Activated T-cell treated with anti-CD3 and anti-CD28 coated beads, Interleukin-2, amount 50 U/mL, for 24 hours (primary cell): ENCODE measurements around the gene DPPA3.
"Not testable (repeated sequence)": the region's sequence is repeated elsewhere in the genome, so short reads cannot be mapped to it uniquely, and the experiment has no call there.

Experiments used
- DNase-seq: peaks from one replicate; pipeline ENCODE4 v3.0.0-alpha.2; 2020
- H3K27ac Mint-ChIP-seq: 2 replicates; pipeline ENCODE4 v1.8.0; 2020; ENCODE audit warnings: mild to moderate bottlenecking, mixed read lengths
- H3K27me3 Mint-ChIP-seq: 2 replicates; pipeline ENCODE4 v1.8.0; 2020; ENCODE audit warnings: mixed read lengths
- H3K36me3 Mint-ChIP-seq: 2 replicates; pipeline ENCODE4 v1.8.0; 2020; ENCODE audit warnings: low read depth, mixed read lengths
- H3K4me1 Mint-ChIP-seq: 2 replicates; pipeline ENCODE4 v1.8.0; 2020; ENCODE audit warnings: low read depth, mixed read lengths
- H3K4me3 Mint-ChIP-seq: 2 replicates; pipeline ENCODE4 v1.8.0; 2020; ENCODE audit warnings: mild to moderate bottlenecking, moderate library complexity, mixed read lengths
- H3K9me3 Mint-ChIP-seq: 2 replicates; pipeline ENCODE4 v1.8.0; 2020; ENCODE audit warnings: mixed read lengths

Gene DPPA3

DNA sequence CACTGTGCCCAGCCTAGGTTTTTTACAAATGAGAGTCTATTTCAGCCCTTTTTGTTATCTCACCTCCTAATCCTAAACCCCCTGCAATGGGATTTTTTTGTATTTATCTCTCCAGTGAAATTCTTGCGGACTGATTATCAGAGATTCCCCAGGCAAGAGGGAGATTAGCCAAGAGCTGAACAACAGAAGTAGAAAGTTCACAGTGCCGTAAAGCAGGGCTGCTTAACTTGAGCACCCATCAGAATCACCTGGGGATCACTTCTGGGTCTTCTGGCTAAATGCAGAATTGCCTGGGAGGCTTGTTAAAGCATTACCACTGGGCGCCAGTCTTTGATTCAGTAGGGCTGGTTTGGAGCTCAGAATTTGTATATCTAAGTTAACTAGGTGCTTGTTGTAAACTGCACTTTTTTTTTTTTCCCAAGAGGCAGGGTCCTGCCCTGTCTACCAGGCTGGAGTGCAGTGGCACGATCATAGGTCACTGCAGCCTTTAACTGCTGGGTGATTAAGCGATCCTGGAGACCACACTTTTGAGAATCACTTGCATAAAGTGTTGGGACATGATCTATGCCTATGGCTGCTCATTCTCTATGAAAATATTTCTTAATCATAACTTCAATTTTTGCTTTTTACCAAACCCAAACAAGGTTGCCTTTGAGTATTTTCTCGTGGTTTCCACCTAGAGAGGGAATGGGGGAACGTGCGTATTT, 1.1 kb upstream of the DPPA3 start:
- Mint-ChIP-seq H3K27me3 (peaks cover 2% of the 10 kb centered on the region), H3K4me3 (no peak overlapping the region), H3K4me1 (no peaks in the 10 kb centered on the region), H3K9me3 (no peaks in the 10 kb centered on the region), H3K36me3 (no peaks in the 10 kb centered on the region), H3K27ac (no peak overlapping the region)
- DNase-seq: no peak

DNA sequence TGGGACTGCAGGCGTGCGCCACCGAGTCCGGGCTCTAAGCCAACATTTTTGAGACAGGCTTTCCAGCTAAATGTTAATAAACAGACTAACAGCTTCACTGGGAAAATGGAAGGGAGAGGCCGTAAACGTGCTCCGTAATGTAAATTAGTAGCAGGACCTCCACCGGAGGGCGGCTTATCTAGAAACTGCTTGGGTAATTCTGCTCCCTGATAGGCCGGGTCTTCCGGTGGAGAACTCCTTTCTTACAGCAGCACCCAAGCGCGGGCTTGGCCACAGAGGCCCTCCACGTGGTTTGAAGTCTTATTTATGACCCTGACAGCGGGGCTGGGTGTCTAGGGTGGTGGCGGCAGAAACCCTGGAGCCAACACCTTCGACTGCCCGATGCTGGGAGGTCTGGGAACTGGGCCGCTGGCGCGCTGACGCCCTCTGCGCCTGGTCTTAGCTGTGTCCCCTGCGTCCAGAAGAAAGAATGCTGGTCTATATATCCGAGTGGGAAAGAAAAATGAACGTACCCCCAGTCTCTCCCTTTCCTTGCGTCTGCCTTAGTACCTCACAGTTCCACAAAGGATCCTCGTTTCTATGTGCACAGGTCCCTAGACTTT, 1.7 kb downstream of the DPPA3 start:
- Mint-ChIP-seq H3K27ac (no peak overlapping the region), H3K27me3 (peaks cover 2% of the 10 kb centered on the region), H3K4me1 (no peaks in the 10 kb centered on the region), H3K36me3 (no peaks in the 10 kb centered on the region), H3K9me3 (no peaks in the 10 kb centered on the region), H3K4me3 (no peak overlapping the region)
- DNase-seq: no peak

DNA sequence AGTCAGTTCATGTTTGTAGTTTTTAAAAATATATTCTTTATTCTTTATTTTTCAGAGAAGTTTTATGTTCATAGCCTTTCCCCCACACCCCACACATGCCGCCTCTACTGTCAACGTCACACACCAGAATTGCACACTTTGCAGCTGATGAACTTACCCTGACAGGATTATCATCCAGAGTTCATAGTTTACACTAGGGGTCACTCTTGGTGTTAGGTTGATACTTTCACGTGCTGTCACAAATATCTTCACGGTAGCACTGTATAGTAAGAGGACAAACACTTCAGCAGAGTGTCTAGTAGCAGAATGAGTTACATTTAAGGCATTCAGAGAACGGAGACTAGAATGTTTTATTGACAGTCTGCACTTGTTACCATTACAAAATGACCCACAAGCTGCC, 5.1 kb downstream of the DPPA3 start:
- H3K9me3 Mint-ChIP-seq: no peaks in the 10 kb centered on the region
- H3K27me3 Mint-ChIP-seq: peaks cover under 1% of the 10 kb centered on the region
- H3K4me3 Mint-ChIP-seq: no peak overlapping the region
- no peaks in the 10 kb centered on the region for H3K36me3 Mint-ChIP-seq
- no peak overlapping the region for H3K27ac Mint-ChIP-seq
- no peaks in the 10 kb centered on the region for H3K4me1 Mint-ChIP-seq
- no peak for DNase-seq

- Mint-ChIP-seq H3K27me3 (no peaks in the 10 kb centered on the region), H3K4me1 (no peaks in the 10 kb centered on the region), H3K36me3 (no peaks in the 10 kb centered on the region), H3K9me3 (no peaks in the 10 kb centered on the region), H3K27ac (no peak overlapping the region), H3K4me3 (no peak overlapping the region)
- DNase-seq: no peak
These were observed 8.9 kb downstream of the DPPA3 start for GRCh38 chr12:7719946-7720730.

DNA sequence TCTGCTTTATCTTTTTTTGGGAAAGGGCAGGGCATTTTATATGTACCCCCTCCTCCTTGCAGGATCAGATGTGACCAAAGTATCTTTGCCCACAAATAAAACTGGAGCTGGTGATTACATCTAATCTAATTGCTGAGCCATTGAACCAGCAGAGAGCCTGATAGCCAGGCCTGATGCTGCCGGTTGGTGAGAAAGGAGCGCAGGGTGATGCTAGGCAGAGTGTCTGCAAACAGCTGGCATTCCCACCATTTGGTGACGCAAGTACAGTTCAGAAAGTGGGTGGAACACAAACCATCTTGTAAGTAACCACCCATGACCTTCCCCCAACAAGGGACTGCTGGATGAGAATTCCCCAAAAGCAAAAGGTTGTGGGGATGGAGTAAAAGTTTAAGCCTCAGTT, 12.7 kb downstream of the DPPA3 start:
- Mint-ChIP-seq H3K9me3 (no peaks in the 10 kb centered on the region), H3K4me3 (no peak overlapping the region), H3K27me3 (peaks cover 10% of the 10 kb centered on the region), H3K36me3 (no peaks in the 10 kb centered on the region), H3K27ac (no peak overlapping the region), H3K4me1 (no peaks in the 10 kb centered on the region)
- DNase-seq: no peak

DNA sequence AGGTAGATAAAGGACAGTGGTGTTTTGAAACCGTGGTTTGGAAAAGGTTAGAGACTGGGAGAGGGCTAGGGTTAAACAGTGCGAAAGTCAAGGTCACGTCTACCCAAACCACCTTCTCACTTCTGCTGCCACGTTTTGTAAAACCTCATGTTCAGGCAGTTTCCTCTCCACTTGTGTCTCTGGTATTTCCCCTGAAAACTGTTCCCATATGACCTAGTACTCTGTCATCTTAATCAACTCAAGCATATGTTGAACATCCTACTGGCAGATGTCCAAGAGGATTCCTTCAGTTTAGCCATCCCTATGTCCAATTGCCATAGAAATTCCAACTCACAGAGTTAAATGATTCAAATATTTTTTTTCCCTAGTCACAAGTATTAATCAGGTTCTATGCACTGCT, 18.5 kb downstream of the DPPA3 start:
- Mint-ChIP-seq H3K36me3 (no peaks in the 10 kb centered on the region), H3K27ac (no peak overlapping the region), H3K9me3 (no peaks in the 10 kb centered on the region), H3K4me1 (peaks cover 2% of the 10 kb centered on the region), H3K4me3 (no peak overlapping the region), H3K27me3 (peaks cover 10% of the 10 kb centered on the region)
- no peak for DNase-seq

DNA sequence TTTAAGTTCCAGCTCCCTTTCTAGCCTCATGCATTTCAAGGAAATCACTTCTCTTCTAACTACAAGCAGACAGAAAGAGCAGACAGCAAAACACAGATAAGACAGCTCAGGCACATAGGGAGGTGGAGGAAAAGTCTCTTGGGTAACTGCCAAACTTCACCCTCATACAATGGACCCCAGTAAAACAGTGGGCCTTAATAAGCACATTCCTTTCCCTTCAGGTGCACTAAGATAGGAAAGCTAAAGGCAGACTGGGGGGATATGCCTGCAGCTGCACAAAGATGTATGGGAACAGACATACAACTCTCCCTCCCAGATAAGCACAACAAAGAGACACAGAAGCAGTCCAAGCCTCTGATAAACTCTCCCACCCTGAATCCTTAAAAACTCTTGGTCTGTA, 19.8 kb downstream of the DPPA3 start:
- H3K4me1 Mint-ChIP-seq, H3K36me3 Mint-ChIP-seq, H3K9me3 Mint-ChIP-seq, H3K27me3 Mint-ChIP-seq, H3K4me3 Mint-ChIP-seq, DNase-seq, H3K27ac Mint-ChIP-seq: not testable (repeated sequence)

GRCh38 chr12:7731486-7731885, 20.3 kb downstream of the DPPA3 start:
- Mint-ChIP-seq H3K4me1 (peaks cover 2% of the 10 kb centered on the region), H3K27ac (no peak overlapping the region), H3K9me3 (no peaks in the 10 kb centered on the region), H3K27me3 (peaks cover 10% of the 10 kb centered on the region), H3K4me3 (no peak overlapping the region), H3K36me3 (no peaks in the 10 kb centered on the region)
- DNase-seq: no peak

DNA sequence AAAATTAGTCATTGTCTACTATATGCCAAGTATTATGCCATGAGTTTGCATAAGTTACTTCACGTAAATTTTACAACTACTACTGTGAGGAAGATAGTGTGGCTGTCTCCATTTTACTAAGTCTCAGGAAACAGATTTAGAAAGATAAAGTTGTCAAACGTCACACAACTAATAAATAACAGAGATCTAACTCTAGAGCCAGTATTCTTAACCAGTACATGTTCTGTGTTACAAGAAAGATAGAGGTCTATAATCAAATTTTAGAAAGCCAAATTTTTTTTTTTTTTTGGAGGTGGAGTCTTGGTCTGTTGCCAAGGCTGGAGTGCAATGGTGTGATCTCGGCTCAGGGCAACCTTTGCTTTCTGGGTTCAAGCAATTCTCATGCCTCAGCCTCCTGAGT, 21.8 kb downstream of the DPPA3 start:
- no peak for DNase-seq

DNA sequence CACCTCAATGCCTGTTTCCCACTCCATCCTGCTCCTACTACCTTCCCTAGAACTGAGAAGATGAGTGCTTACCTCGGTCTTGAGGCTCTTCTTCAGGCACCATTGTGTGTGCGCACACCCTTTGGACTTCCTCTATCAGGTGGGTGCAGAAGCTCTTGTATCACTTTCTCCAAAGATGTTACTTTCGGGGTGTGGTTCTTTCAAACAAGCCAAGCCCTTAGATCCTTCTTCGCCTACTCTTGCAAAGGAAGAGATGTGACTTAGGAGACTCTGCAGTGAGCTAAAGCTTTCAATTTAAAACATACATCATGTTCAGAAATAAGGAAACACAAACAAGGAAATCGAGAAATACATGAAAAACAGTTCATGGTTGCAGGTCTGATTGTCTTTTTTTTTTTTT, 36.0 kb downstream of the DPPA3 start, which contains the start of gene CLEC4C:
Gene CLEC4C (minus strand): TSS at position 130 of the 400 bp plus-strand sequence. CDS start 27 bp downstream, at position 103.
- H3K27ac Mint-ChIP-seq: no peak within 1 kb of the TSS
- H3K27me3 Mint-ChIP-seq: no peaks in the 10 kb centered on the region
- H3K9me3 Mint-ChIP-seq: no peaks in the 10 kb centered on the region
- H3K4me1 Mint-ChIP-seq: no peaks in the 10 kb centered on the region
- H3K36me3 Mint-ChIP-seq: no peaks in the 10 kb centered on the region
- DNase-seq: no peak
- no peak within 1 kb of the TSS for H3K4me3 Mint-ChIP-seq

More for the DNA sequence above, 21.8 kb downstream of the DPPA3 start:
- no peaks in the 10 kb centered on the region for H3K9me3 Mint-ChIP-seq
- H3K4me1 Mint-ChIP-seq: peaks cover 2% of the 10 kb centered on the region
- H3K36me3 Mint-ChIP-seq: no peaks in the 10 kb centered on the region
- H3K27ac Mint-ChIP-seq: no peak overlapping the region
- no peak overlapping the region for H3K4me3 Mint-ChIP-seq
- H3K27me3 Mint-ChIP-seq: peaks cover 1% of the 10 kb centered on the region

DNA sequence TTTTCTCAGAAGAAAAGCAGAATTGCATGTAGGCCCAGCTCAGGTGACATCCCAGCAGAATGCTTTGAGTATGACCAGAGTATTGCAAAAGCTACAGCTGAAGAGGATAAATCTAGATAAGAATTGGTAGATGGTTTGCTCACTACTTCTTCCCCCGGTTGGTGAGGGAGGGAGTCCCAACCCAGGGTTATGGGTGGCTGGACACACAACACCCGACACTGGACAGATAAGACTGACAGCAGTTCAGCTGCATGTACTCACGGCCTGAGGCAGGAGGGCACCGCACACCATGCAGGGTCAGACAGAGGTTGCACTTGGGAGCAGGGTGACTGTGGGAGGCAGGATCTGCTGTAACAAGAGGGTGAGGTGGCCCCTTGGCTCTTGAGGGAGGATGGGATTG, 37.6 kb downstream of the DPPA3 start:
- Mint-ChIP-seq H3K27me3 (no peaks in the 10 kb centered on the region), H3K9me3 (no peaks in the 10 kb centered on the region), H3K4me3 (no peak overlapping the region), H3K4me1 (peaks cover 2% of the 10 kb centered on the region), H3K27ac (no peak overlapping the region), H3K36me3 (no peaks in the 10 kb centered on the region)
- DNase-seq: no peak

- Mint-ChIP-seq H3K4me1 (peaks cover 2% of the 10 kb centered on the region), H3K27me3 (no peaks in the 10 kb centered on the region), H3K4me3 (no peak overlapping the region), H3K36me3 (no peaks in the 10 kb centered on the region), H3K9me3 (no peaks in the 10 kb centered on the region), H3K27ac (no peak overlapping the region)
- DNase-seq: no peak
These were observed 38.2 kb downstream of the DPPA3 start for GRCh38 chr12:7749442-7749841.

GRCh38 chr12:7750350-7750749, 39.1 kb downstream of the DPPA3 start:
- no peaks in the 10 kb centered on the region for H3K27me3 Mint-ChIP-seq
- no peak overlapping the region for H3K27ac Mint-ChIP-seq
- peaks cover 2% of the 10 kb centered on the region for H3K4me1 Mint-ChIP-seq
- DNase-seq: no peak
- H3K9me3 Mint-ChIP-seq: no peaks in the 10 kb centered on the region
- no peaks in the 10 kb centered on the region for H3K36me3 Mint-ChIP-seq
- no peak overlapping the region for H3K4me3 Mint-ChIP-seq

- H3K27ac Mint-ChIP-seq: no peak overlapping the region
These were observed 40.2 kb downstream of the DPPA3 start for GRCh38 chr12:7751394-7751793.

More at GRCh38 chr12:7751394-7751793, 40.2 kb downstream of the DPPA3 start:
- Mint-ChIP-seq H3K36me3 (no peaks in the 10 kb centered on the region), H3K9me3 (no peaks in the 10 kb centered on the region), H3K4me3 (no peak overlapping the region), H3K27me3 (no peaks in the 10 kb centered on the region), H3K4me1 (peaks cover 5% of the 10 kb centered on the region)
- DNase-seq: no peak
